GM19463 (cell line): Measurements from ENCODE around the gene DIS3L2.
A peak's percentile ranks its signal among the peaks of the same experiment; 100 is the strongest.
"Not testable (repeated sequence)": the region's sequence is repeated elsewhere in the genome, so short reads cannot be mapped to it uniquely, and the experiment has no call there.

Experiments
- ATAC-seq: cut with Tn5 transposase; IDR thresholded peaks from one replicate; pipeline ENCODE4 v1.9.1; 2021; ENCODE audit warnings: mild to moderate bottlenecking, moderate library complexity; ENCODE audit not compliant: unreplicated experiment

The DIS3L2 gene

GRCh38 chr2:232147440-232148077 is 186.0 kb downstream of the DIS3L2 start:
- no peak for ATAC-seq

- no peak for ATAC-seq
Observed at GRCh38 chr2:232162187-232162586, 200.7 kb downstream of the DIS3L2 start.

GRCh38 chr2:232170396-232170795 is 208.9 kb downstream of the DIS3L2 start:
- ATAC-seq, result no peak

GRCh38 chr2:232174662-232175061 is 213.1 kb downstream of the DIS3L2 start:
- no peak for ATAC-seq

GRCh38 chr2:232176587-232176986 is 215.1 kb downstream of the DIS3L2 start:
- ATAC-seq, result not testable (repeated sequence)

- no peak for ATAC-seq
Observed at GRCh38 chr2:232183279-232183678, 221.8 kb downstream of the DIS3L2 start.

- no peak for ATAC-seq
Observed at GRCh38 chr2:232184346-232184745, 222.8 kb downstream of the DIS3L2 start.

GRCh38 chr2:232190796-232191195 is 229.3 kb downstream of the DIS3L2 start:
- ATAC-seq, result no peak

GRCh38 chr2:232195487-232195886 is 234.0 kb downstream of the DIS3L2 start:
- ATAC-seq, result no peak

GRCh38 chr2:232196802-232197201 is 235.3 kb downstream of the DIS3L2 start:
- no peak for ATAC-seq

- ATAC-seq, result no peak
Observed at GRCh38 chr2:232200195-232200594, 238.7 kb downstream of the DIS3L2 start.

GRCh38 chr2:232203166-232203891 is 241.8 kb downstream of the DIS3L2 start:
- no peak for ATAC-seq

- ATAC-seq, result no peak
Observed at GRCh38 chr2:232203936-232204335, 242.4 kb downstream of the DIS3L2 start.

- no peak for ATAC-seq
Observed at GRCh38 chr2:232204457-232204931, 243.0 kb downstream of the DIS3L2 start.

- ATAC-seq, result no peak
Observed at GRCh38 chr2:232207174-232207573, 245.7 kb downstream of the DIS3L2 start.

GRCh38 chr2:232210306-232210705 is 248.8 kb downstream of the DIS3L2 start:
- ATAC-seq, result no peak

- ATAC-seq, result peak; percentile 57
Observed at GRCh38 chr2:232211743-232212686, 250.5 kb downstream of the DIS3L2 start.

- no peak for ATAC-seq
Observed at GRCh38 chr2:232213176-232213575, 251.7 kb downstream of the DIS3L2 start.

GRCh38 chr2:232214053-232214452 is 252.5 kb downstream of the DIS3L2 start:
- ATAC-seq, result no peak

- no peak for ATAC-seq
Observed at GRCh38 chr2:232216028-232216427, 254.5 kb downstream of the DIS3L2 start.

- no peak for ATAC-seq
Observed at GRCh38 chr2:232218778-232219495, 257.4 kb downstream of the DIS3L2 start.
